ENCODE measurements around the gene CCDC28B. TPM values are rescaled to one million over a fixed set of nuclear protein-coding genes. Genes with fewer than 3 reads are reported as not detected.

CCDC28B gene
- total RNA-seq, 1 donor from 2014 or later = 2.7 TPM

DNA sequence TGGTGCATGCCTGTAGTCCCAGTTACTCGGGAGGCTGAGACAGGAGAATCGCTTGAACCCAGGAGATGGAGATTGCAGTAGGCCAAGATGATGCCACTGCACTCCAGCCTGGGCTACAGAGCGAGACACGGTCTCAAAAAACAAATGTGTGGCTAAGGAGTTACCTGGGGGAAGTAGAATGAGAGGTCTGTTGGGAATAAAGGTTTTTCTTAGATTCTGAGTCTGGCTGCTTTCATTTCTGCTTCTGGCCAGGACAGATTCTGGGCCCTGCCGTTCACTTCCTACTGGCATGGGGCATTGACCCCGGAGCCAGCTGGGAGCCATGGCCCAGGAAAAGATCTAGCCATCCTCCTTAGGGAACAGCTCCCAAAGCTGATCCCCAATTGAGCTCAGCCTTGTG, 8.1 kb downstream of the CCDC28B start:
- no peak overlapping the region for H3K4me3 ChIP-seq
- no peaks in the 10 kb centered on the region for H3K27me3 ChIP-seq
- no peaks in the 10 kb centered on the region for H3K36me3 ChIP-seq
- H3K4me1 ChIP-seq = peaks cover 11% of the 10 kb centered on the region
- TF ChIP-seq, protein P1, sequence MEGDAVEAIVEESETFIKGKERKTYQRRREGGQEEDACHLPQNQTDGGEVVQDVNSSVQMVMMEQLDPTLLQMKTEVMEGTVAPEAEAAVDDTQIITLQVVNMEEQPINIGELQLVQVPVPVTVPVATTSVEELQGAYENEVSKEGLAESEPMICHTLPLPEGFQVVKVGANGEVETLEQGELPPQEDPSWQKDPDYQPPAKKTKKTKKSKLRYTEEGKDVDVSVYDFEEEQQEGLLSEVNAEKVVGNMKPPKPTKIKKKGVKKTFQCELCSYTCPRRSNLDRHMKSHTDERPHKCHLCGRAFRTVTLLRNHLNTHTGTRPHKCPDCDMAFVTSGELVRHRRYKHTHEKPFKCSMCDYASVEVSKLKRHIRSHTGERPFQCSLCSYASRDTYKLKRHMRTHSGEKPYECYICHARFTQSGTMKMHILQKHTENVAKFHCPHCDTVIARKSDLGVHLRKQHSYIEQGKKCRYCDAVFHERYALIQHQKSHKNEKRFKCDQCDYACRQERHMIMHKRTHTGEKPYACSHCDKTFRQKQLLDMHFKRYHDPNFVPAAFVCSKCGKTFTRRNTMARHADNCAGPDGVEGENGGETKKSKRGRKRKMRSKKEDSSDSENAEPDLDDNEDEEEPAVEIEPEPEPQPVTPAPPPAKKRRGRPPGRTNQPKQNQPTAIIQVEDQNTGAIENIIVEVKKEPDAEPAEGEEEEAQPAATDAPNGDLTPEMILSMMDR (IDR thresholded peaks at IDR 0.05) = no peak
- DNase-seq (no peak), ATAC-seq (no peak)
- intact Hi-C loops (cut with DNase I) = no loop called here
- no peak overlapping the region for H3K27ac ChIP-seq
- no peaks in the 10 kb centered on the region for H3K9me3 ChIP-seq

DNA sequence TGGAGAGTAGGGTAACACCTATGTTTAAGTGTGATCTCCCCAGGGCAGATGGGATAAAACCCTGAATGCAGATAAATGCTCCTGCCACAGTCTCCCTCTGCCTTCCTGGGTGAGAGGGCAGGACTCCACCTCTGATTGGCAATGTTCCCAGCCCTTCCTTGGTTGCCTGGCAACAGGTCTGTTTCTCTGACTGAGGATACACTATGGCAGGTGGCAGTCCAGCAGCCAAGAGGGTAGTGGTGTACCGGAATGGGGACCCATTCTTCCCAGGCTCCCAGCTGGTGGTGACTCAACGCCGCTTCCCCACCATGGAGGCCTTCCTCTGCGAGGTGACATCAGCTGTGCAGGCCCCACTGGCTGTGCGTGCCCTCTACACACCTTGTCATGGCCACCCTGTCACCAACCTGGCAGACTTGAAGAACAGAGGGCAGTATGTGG, 8.5 kb downstream of the CCDC28B start, which contains the start of gene DCDC2B:
TSS of gene DCDC2B (plus strand) at position 199 of the 438 bp plus-strand sequence. CDS start at position 204, 5 bp downstream.
- DNase-seq = no peak
- no peaks in the 10 kb centered on the region for H3K27me3 ChIP-seq
- TF ChIP-seq, protein P1 (IDR thresholded peaks at IDR 0.05) = no peak
- H3K4me3 ChIP-seq = no peak within 1 kb of the TSS
- H3K4me1 ChIP-seq = peaks cover 11% of the 10 kb centered on the region
- intact Hi-C loops (cut with DNase I) = no loop called here
- H3K36me3 ChIP-seq = no peaks in the 10 kb centered on the region
- ATAC-seq = peak; percentile 1
- H3K9me3 ChIP-seq = no peaks in the 10 kb centered on the region
- no peak within 1 kb of the TSS for H3K27ac ChIP-seq

DNA sequence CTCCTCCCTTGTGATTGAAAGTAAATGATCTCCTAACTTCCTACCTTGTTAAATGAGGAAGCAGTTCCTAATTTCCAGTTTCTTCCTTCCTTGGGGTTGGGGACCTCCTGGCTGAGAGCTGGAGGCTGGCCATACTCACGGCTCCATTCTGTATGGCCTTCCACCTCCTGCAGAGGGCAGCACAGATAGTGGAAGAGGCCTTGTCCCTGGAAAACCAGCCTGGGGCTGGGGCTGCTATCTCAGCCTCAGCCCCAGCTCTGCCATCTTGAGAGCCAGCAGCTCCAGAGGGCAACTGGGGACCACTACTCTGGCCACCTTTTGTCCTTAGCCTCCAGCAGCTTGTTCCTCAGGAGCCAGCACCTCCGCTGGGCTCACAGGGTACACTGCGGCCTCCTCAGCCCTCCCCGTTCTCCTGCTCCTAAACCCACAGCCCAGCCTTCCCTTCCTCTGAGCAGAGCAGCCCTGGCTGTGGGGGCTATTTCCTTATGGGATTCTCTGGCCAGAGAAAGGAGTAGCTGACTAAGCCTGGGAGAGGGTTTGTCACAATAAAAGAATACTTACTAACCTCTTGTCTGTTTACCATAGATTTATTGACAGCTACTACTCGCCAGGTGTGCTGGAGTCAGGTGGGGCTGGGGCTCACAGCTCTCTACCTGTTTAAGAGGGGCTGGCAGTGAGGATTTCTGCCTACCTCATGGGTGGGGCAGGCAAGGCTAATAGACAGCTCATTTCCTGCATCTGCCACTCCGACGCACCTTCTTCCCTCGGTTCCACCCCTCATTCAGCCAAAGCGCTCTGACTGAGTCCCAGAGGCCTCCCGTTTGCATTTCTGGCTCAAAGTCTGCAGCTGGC, 15.5 kb downstream of the CCDC28B start:
- DNase-seq (no peak), ATAC-seq (peak; percentile 87)
- H3K4me1 ChIP-seq = peaks cover 7% of the 10 kb centered on the region
- TF ChIP-seq, protein P1 (IDR thresholded peaks at IDR 0.05) = peak; percentile 74
- intact Hi-C loops (cut with DNase I) = no loop called here
- H3K36me3 ChIP-seq = peaks cover 27% of the 10 kb centered on the region
- no peaks in the 10 kb centered on the region for H3K27me3 ChIP-seq
- no peaks in the 10 kb centered on the region for H3K9me3 ChIP-seq
- no peak overlapping the region for H3K4me3 ChIP-seq
- H3K27ac ChIP-seq = no peak overlapping the region

DNA sequence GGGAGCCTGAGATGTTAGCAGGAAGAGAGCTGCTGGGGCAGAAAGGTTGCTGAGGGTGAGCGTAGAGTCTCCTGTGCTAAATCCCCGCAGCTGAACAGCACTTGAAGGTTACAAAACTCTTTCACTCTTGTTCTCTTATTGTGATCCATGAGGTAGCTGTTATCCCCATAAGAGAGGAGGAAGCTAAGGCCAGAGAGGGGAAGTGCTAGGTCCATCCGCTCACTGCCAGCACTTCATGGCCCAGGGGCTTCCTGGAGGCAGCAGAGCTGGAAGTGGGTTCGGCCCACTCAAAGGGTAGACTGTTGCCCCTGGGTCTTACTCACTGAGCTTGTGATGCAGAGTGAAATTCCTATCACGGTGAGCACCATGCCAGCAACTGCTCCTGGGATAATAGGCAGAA, 16.2 kb downstream of the CCDC28B start:
- no peak overlapping the region for H3K27ac ChIP-seq
- intact Hi-C loops (cut with DNase I) = no loop called here

DNA sequence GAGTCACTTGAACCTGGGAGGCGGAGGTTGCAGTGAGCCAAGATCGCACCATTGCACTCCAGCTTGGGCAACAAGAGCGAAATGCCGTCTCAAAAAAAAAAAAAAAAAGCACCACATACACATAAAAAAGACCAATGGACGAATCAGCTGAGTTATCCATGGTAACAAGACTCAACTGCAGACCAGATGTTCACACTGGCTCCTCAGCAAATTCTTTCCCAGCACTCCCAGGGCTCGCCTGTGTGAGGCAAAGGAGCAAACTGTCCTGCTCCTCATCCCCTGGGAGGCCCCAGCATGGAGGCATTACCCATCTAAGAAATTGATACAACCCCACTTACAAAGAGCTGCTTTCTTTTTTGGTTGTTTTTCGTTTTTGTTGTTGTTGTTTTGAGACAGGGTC, 18.6 kb downstream of the CCDC28B start:
- Histone ChIP-seq H3K4me3 (no peak overlapping the region), H3K27me3 (no peaks in the 10 kb centered on the region), H3K9me3 (no peaks in the 10 kb centered on the region), H3K4me1 (peaks cover 26% of the 10 kb centered on the region), H3K36me3 (peaks cover 29% of the 10 kb centered on the region), H3K27ac (no peak overlapping the region)
- TF ChIP-seq, protein P1 (IDR thresholded peaks at IDR 0.05) = no peak
- no peak for DNase-seq
- intact Hi-C loops (cut with DNase I) = no loop called here
- ATAC-seq = no peak

More for the DNA sequence above, 16.2 kb downstream of the CCDC28B start:
- H3K27me3 ChIP-seq = no peaks in the 10 kb centered on the region
- no peak overlapping the region for H3K4me3 ChIP-seq
- TF ChIP-seq, protein P1 (IDR thresholded peaks at IDR 0.05) = no peak
- DNase-seq = no peak
- ATAC-seq = no peak
- H3K36me3 ChIP-seq = peaks cover 27% of the 10 kb centered on the region
- H3K9me3 ChIP-seq = no peaks in the 10 kb centered on the region
- H3K4me1 ChIP-seq = peaks cover 14% of the 10 kb centered on the region

Data from upper lobe of right lung (tissue), 1 donor.